GM23248 (cell line): ENCODE measurements around the gene RASGRF1.

ENCODE experiments used
- EZH2 ChIP-seq: fragments of 200-600 bp; sonication (generic); IDR thresholded peaks from 2 replicates; pipeline ENCODE4 v1.6.1; 2018; ENCODE audit warnings: antibody characterized with exemption, mild to moderate bottlenecking; ENCODE audit not compliant: insufficient read depth, poor library complexity, severe bottlenecking
- EZH2phosphoT487 ChIP-seq: fragments of 200-600 bp; sonication (generic); IDR thresholded peaks from 2 replicates; pipeline ENCODE4 v1.6.1; 2018; ENCODE audit warnings: antibody characterized with exemption, moderate library complexity, mild to moderate bottlenecking, low read depth; ENCODE audit not compliant: insufficient read depth

DNA sequence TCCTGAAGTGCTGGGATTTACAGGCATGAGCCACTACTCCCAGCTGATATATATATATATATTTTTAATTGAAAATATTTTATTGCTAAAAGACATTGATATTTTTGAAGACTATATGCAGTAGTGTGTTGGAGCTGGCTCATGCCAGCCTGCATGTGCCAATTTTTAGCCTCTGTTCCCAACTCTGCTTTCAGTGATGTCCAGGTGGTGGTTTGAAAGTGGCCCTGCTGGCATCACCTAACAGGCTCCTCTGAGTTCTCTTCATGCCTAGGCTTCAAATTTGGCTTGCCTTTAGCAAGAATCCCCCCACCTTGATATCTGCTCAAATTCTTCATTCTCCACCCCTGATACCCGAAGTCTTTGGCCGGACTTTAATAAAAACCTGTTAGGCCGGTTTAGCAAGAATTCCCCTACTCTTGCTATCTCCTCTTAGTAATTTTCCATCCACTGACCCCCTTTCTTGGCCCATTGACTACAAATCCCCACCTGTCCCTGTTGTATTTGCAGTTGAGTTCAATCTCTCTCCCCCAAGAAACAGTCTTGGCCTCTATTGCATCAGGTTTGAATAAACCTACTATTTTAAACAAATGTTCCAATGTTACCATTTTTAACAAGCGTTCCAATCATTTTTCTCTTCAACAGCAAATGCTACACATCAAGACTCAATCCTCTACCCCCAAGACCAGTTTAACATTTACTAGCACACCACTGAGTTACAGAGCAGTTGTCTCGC, 121.9 kb downstream of the RASGRF1 start:
- TF ChIP-seq EZH2phosphoT487 (no peak), EZH2 (no peak)
